Natural killer cell (primary cell): ENCODE data around the gene DOCK6. TPM values are rescaled to one million over a fixed set of nuclear protein-coding genes. Genes with fewer than 3 reads are reported as not detected.

Source experiments
- ATAC-seq, 3 donors: fragments of 150-1000 bp in 2 of 3; fragments of 200-7000 bp in 1 of 3; cut with Tn5 transposase; 1 replicate in 1 of 3; 2 replicates in 2 of 3; pipeline ENCODE4 v1.10.0; 2021; ENCODE audit warnings: mild to moderate bottlenecking in 2 of 3, moderate library complexity in 2 of 3
- DNase-seq, 2 donors: peaks; one replicate each; pipeline versions ENCODE4 v3.0.0 to v3.0.0-alpha.2; 2013 to 2021; ENCODE audit warnings: mixed read lengths in 1 of 2
- H3K27ac ChIP-seq: one replicate; pipeline ENCODE4 v1.5.1; 2013; ENCODE audit warnings: mild to moderate bottlenecking, low read length
- H3K27me3 ChIP-seq: one replicate; pipeline ENCODE4 v1.6.1; 2013; ENCODE audit warnings: low read length; ENCODE audit not compliant: control insufficient read depth, insufficient read depth
- H3K36me3 ChIP-seq: one replicate; pipeline ENCODE4 v1.6.1; 2013; ENCODE audit warnings: low read length; ENCODE audit not compliant: control insufficient read depth, insufficient read depth
- H3K4me1 ChIP-seq: one replicate; pipeline ENCODE4 v1.6.1; 2013; ENCODE audit warnings: low read length; ENCODE audit not compliant: control insufficient read depth, insufficient read depth
- H3K4me3 ChIP-seq: one replicate; pipeline ENCODE4 v1.5.1; 2013; ENCODE audit warnings: low read length
- H3K9me3 ChIP-seq: one replicate; pipeline ENCODE4 v1.6.1; 2013; ENCODE audit warnings: low read length; ENCODE audit not compliant: control insufficient read depth, insufficient read depth
- H3K27ac Mint-ChIP-seq, 2 donors: one replicate each; pipeline ENCODE4 v1.8.0; 2022; ENCODE audit warnings: mild to moderate bottlenecking in 2 of 2, mixed read lengths in 2 of 2, moderate library complexity in 1 of 2
- H3K27me3 Mint-ChIP-seq, 2 donors: one replicate each; pipeline ENCODE4 v1.8.0; 2022; ENCODE audit warnings: low read depth in 2 of 2, mixed read lengths in 2 of 2
- H3K36me3 Mint-ChIP-seq: one replicate; pipeline ENCODE4 v1.8.0; 2022; ENCODE audit warnings: mixed read lengths
- H3K4me1 Mint-ChIP-seq, 2 donors: one replicate each; pipeline ENCODE4 v1.8.0; 2022; ENCODE audit warnings: mixed read lengths in 2 of 2
- H3K4me3 Mint-ChIP-seq: one replicate; pipeline ENCODE4 v1.8.0; 2022; ENCODE audit warnings: mild to moderate bottlenecking, moderate library complexity, mixed read lengths
- H3K9me3 Mint-ChIP-seq, 2 donors: one replicate each; pipeline ENCODE4 v1.8.0; 2022; ENCODE audit warnings: mixed read lengths in 2 of 2
- WGBS: methylation state at CpG from one replicate; pipeline ENCODE4 v1.1.7; 2013; ENCODE audit warnings: missing lambda C conversion rate; ENCODE audit not compliant: insufficient coverage; 5-methylcytosine and 5-hydroxymethylcytosine counted together
- intact Hi-C: fragments of 100-400 bp; cut with micrococcal nuclease; formaldehyde crosslinking; loops from one replicate; pipeline ENCODE4 v1.14.2; 2022
- total RNA-seq, 4 donors: library from RNA; stranded (reverse); fragments of 120-200 nt in 1 of 4; gene quantifications; one replicate each; pipeline versions ENCODE4 v1.2.3 to v1.2.4, GENCODE V29; 2013 to 2022
- TF ChIP-seq, protein P1 (sequence below): fragments of 200-600 bp; IDR thresholded peaks from one replicate; pipeline ENCODE4 v1.8.0; 2022; ENCODE audit warnings: antibody characterized with exemption

The DOCK6 gene
- total RNA-seq, 3 donors from 2014 or later (not counting 1 experiment from before 2014, with no cell fraction given), result 0.82 to 2.3 (median 0.86) TPM

DNA sequence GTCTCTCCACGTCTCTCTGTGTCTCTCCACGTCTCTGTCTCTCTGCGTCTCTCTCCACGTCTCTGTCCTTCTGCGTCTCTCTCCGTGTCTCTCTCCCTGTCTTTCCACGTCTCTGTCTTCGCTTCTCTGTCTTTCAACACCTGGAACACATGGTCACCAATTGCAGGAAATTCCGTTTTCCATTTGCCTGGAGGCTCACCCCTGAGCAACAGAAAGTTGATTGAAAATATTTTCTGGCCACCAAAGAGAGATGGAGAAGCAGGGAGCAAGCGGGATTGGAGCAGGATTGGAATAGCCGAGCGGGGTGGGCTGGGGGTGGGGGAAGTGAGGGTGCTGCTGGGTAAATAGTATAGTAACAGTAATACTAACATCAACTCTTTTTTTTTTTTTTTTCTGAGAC, 66.6 kb downstream of the DOCK6 start:
- DNase-seq (no peak), ATAC-seq (no peak)
- no peaks in the 10 kb centered on the region for H3K36me3 Mint-ChIP-seq
- TF ChIP-seq, protein P1, sequence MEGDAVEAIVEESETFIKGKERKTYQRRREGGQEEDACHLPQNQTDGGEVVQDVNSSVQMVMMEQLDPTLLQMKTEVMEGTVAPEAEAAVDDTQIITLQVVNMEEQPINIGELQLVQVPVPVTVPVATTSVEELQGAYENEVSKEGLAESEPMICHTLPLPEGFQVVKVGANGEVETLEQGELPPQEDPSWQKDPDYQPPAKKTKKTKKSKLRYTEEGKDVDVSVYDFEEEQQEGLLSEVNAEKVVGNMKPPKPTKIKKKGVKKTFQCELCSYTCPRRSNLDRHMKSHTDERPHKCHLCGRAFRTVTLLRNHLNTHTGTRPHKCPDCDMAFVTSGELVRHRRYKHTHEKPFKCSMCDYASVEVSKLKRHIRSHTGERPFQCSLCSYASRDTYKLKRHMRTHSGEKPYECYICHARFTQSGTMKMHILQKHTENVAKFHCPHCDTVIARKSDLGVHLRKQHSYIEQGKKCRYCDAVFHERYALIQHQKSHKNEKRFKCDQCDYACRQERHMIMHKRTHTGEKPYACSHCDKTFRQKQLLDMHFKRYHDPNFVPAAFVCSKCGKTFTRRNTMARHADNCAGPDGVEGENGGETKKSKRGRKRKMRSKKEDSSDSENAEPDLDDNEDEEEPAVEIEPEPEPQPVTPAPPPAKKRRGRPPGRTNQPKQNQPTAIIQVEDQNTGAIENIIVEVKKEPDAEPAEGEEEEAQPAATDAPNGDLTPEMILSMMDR, result no peak
- H3K4me3 Mint-ChIP-seq, result peak overlapping the region; percentile 21
- no peaks in the 10 kb centered on the region for H3K9me3 Mint-ChIP-seq
- 86% methylated on average over 10 of the region's 12 CpGs for WGBS
- H3K27ac Mint-ChIP-seq, result no peak overlapping the region
- peaks cover 0 to 15% of the 10 kb centered on the region in 2 donors for H3K4me1 Mint-ChIP-seq
- no peak overlapping the region for H3K4me3 ChIP-seq
- H3K27me3 Mint-ChIP-seq, result peaks cover 0 to 3% of the 10 kb centered on the region in 2 donors
- intact Hi-C loops, result no loop called here
- no peak overlapping the region for H3K27ac ChIP-seq
- no peaks in the 10 kb centered on the region for H3K36me3 ChIP-seq
- peaks cover 13% of the 10 kb centered on the region for H3K4me1 ChIP-seq
- H3K27me3 ChIP-seq, result no peaks in the 10 kb centered on the region
- no peaks in the 10 kb centered on the region for H3K9me3 ChIP-seq

DNA sequence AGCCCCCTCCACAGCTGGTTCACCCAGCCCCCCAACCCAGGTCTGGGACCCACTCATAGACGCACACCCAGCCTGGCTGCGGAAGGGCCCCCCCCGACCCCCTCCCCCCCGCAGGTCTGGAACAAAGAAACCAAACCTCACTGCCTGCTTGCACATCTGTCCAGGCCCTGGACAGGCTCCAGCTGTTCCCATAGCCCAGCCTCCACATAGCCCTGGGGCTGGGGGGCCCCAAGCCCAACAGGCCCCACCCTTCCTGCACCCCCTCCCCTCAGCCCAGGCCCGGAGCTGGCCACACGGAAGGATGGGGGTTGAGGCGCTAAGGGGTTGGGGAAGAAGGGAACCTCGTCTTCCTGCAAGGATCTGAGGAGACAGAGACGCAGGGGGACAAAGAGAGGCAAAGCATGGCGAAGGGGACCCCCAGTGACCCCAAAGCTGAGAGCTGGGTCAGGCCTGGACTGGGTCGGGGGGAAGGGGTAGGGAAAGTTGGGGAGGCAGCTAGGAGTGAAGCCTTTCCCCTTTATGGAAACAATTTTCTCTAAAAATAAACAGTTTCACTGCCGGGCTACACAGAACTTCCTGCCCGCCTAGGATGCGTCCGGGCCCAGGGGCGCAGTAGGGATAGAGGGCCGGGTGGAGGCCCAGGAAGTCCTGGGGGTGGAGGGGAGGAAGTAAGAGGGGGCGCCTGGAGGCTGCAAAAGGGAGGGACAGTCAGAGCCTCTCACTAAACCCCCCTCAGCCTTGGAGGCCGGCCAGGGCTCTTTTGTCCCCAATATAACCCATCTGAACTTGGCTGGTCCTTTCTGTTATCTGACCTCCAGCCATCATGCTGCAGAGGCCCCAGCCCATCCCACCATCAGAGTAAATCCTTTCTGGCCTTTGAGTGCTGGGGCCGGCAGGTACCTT, 67.4 kb downstream of the DOCK6 start:
- Histone ChIP-seq H3K4me3 (no peak overlapping the region), H3K36me3 (no peaks in the 10 kb centered on the region), H3K4me1 (peaks cover 13% of the 10 kb centered on the region), H3K27me3 (no peaks in the 10 kb centered on the region), H3K27ac (no peak overlapping the region), H3K9me3 (no peaks in the 10 kb centered on the region)
- Mint-ChIP-seq H3K4me1 (peaks cover 0 to 15% of the 10 kb centered on the region in 2 donors), H3K27me3 (peaks cover 0 to 3% of the 10 kb centered on the region in 2 donors), H3K36me3 (no peaks in the 10 kb centered on the region), H3K27ac (no peak overlapping the region), H3K4me3 (no peak overlapping the region), H3K9me3 (no peaks in the 10 kb centered on the region)
- DNase-seq (no peak), ATAC-seq (no peak)
- intact Hi-C loops, result no loop called here
- 45% methylated on average over 17 of the region's 20 CpGs for WGBS
- TF ChIP-seq, protein P1, result no peak

DNA sequence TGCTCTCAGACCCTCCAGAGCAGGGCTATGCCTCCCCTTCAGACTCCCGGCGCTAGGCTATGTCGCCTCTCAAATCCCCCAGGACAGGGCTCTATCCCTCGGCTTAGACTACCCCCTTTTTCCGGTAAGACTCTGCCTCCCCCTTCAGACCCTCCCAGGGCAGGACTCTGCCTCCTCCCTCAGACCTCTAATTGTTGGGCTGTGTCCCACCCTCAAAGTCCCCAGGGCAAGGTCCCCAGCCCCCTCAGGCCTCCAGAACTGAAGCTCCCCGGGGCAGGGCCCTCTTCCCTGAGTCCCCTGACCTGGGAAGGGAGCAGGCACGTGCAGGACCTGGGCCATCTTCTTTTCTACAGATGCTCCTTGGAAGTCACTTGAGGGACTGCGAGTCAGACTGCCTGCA, 68.2 kb downstream of the DOCK6 start:
- H3K27ac ChIP-seq, result no peak overlapping the region
- H3K36me3 ChIP-seq, result no peaks in the 10 kb centered on the region
- no peaks in the 10 kb centered on the region for H3K27me3 ChIP-seq
- Mint-ChIP-seq H3K27me3 (peaks cover 0 to 3% of the 10 kb centered on the region in 2 donors), H3K27ac (no peak overlapping the region), H3K4me3 (no peak overlapping the region), H3K9me3 (no peaks in the 10 kb centered on the region), H3K36me3 (no peaks in the 10 kb centered on the region), H3K4me1 (peaks cover 0 to 15% of the 10 kb centered on the region in 2 donors)
- 96% methylated on average over 8 of the region's 8 CpGs for WGBS
- H3K9me3 ChIP-seq, result no peaks in the 10 kb centered on the region
- H3K4me3 ChIP-seq, result no peak overlapping the region
- DNase-seq, result no peak
- ATAC-seq, result no peak
- intact Hi-C loops, result no loop called here
- H3K4me1 ChIP-seq, result peaks cover 13% of the 10 kb centered on the region
- TF ChIP-seq, protein P1, result no peak
